ENCODE results near the gene SOAT1. TPM values are rescaled to one million over a fixed set of nuclear protein-coding genes. Genes with fewer than 3 reads are reported as not detected.

The SOAT1 gene
- total RNA-seq (2014; rRNA removed; shearing (Covaris generic)) = 10.0 and 11.5 TPM in 2 replicates

GRCh38 chr1:179293340-179294327 lies at the start of gene SOAT1:
Gene SOAT1, plus strand, starts transcription at chr1:179293797. Its CDS starts 8,888 bp downstream, at chr1:179302685.

DNA sequence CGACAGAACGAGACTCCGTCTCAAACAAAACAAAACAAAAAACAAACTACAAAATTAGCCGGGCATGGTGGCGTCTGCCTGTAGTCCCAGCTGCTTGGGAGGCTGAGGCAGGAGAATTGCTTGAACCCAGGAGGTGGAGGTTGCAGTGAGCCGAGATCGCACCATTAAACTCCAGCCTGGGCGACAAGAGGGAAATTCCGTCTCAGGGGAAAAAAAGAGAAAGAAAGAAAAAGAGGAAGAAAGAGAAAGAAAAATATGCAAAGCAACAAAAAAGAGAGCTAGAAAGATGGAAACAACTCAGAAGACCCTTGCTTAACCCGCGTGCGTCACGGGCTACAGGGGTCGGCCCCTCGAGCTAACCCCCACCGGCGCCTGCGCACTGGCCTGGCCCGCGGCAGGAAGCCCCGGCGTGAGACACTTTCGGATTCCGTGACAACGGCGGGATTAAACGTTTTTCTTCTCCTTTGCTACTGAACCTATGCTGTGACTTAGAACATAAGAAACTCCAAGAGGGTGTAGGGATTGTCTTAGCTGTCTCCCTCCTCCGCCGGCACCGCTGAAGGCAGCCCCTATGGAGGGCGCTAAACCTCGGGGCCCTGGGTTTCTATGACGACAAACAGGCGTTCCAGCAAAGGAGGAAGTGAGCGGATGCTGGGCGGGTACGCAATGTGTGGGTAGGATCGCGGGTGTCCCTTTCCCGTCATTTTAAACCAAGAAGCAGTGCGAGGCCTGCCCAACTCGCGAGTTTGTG lies 71.9 kb downstream of the SOAT1 start, which contains the start of gene AXDND1:
Gene AXDND1, plus strand, starts transcription at position 630 of the 751 bp plus-strand sequence. CDS start 539 bp downstream, outside the sequence.

Small RNA genes lying within 50 kb of the gene (small RNA-seq; reads per million reads assigned to genes)
- gene AL512326.2 = not detected

Other genes starting within 250 kb of the SOAT1 start
- gene TOR3A, start 211.7 kb upstream of the SOAT1 start, total RNA-seq (2014; rRNA removed; shearing (Covaris generic)) = 48.9 and 70.0 TPM in 2 replicates
- gene ABL2, start 64.1 kb upstream of the SOAT1 start, total RNA-seq (2014; rRNA removed; shearing (Covaris generic)) = 63.3 and 71.7 TPM in 2 replicates
- gene AXDND1, start 72.2 kb downstream of the SOAT1 start, total RNA-seq (2014; rRNA removed; shearing (Covaris generic)) = 0.82 TPM in 1 of 2 replicates, not detected in the other

All from A375 (cell line).